Cardiac fibroblast (primary cell): Measurements from ENCODE around the gene FXN.
A peak's percentile ranks its signal among the peaks of the same experiment; 100 is the strongest.

Source experiments
- DNase-seq, 2 donors: peaks; one replicate each; pipeline versions ENCODE4 v3.0.0 to v3.0.0-alpha.2; 2010; ENCODE audit warnings: low read depth in 2 of 2
- H3K4me3 ChIP-seq, 2 donors: replicated peaks in 1 of 2; 1 replicate in 1 of 2; 2 replicates in 1 of 2; pipeline ENCODE4 v1.5.1; 2011; ENCODE audit warnings: low read depth in 2 of 2, low read length in 2 of 2, mild to moderate bottlenecking in 2 of 2, moderate library complexity in 1 of 2
- TF ChIP-seq, protein P1 (sequence below): IDR thresholded peaks from one replicate; pipeline ENCODE4 v1.5.1; 2011; ENCODE audit warnings: low read depth, mild to moderate bottlenecking, low read length, inconsistent platforms

Gene FXN

DNA sequence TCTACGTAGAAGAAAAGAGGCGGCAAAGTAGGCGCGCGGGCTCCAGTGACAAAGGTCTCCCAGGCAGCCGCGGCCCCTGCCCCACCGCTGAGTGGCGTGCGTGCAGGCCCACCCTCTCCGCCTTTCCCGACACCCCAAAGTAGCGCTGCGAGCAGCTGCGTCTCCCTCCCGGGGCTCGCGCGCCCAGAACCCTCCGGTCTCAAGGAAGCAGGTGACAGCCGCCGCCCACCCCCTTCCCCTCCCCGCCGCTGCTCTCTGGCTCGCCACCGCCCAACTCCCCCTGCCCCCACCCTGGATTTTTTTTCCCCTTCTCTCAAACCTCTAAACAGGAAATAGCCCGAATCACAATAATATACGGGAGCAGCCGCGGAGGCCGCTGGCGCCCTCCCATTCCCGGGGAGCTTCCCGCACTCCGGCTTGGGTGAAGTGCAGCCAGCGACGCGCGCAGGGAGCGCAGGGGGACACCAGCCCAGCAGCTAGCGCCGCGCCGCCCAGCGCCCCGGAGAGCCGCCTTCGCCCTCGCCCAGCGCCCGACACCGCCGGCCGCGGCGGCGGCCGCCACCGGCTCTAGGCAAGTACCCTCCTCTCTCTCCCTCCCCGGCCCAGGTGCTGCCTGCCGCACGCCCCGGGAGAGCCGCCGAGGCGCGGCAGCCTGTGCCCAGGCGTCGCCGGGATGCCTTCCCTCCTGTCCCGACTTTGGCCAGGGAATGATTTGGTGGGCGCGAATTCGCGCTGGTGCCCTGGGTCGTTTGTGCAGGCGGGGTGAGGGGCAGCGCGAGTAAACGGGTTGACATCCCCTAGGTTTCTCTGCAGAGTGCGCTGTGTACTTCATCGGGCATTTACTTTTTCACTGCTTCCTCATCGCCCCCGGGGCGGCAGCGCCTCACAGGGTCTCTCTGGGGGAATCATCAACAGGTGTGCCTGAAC lies 85.9 kb downstream of the FXN start:
- H3K4me3 ChIP-seq, result peak overlapping the region; percentile 77 to 85
- peak; percentile 24 to 39 for DNase-seq
- TF ChIP-seq, protein P1, sequence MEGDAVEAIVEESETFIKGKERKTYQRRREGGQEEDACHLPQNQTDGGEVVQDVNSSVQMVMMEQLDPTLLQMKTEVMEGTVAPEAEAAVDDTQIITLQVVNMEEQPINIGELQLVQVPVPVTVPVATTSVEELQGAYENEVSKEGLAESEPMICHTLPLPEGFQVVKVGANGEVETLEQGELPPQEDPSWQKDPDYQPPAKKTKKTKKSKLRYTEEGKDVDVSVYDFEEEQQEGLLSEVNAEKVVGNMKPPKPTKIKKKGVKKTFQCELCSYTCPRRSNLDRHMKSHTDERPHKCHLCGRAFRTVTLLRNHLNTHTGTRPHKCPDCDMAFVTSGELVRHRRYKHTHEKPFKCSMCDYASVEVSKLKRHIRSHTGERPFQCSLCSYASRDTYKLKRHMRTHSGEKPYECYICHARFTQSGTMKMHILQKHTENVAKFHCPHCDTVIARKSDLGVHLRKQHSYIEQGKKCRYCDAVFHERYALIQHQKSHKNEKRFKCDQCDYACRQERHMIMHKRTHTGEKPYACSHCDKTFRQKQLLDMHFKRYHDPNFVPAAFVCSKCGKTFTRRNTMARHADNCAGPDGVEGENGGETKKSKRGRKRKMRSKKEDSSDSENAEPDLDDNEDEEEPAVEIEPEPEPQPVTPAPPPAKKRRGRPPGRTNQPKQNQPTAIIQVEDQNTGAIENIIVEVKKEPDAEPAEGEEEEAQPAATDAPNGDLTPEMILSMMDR, result no peak

DNA sequence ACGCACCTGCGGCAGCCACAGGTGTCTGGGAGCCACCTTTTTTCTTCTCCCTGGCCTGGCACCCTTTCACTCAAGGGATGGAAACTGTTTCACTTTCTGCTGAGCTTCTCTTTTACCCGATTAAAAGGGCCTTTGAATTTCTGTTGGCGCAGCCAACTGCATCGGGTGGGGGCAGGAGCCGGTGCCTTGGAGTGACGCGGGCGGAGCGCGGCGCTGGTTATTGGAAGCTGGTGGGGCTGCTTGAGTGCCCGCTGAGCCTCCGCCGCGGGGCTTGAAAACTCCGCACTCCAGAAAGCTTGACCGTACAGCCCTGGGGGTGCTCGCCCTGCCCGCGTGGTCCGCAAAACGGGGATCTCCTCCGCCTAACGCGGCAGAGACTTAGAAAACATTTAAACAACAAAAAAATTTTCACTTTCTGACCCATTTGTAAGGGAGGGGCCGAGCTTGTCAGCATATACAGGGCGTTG lies 86.6 kb downstream of the FXN start:
- peak overlapping the region; percentile 77 to 85 for H3K4me3 ChIP-seq
- peak; percentile 65 to 75 for DNase-seq
- TF ChIP-seq, protein P1, result no peak

DNA sequence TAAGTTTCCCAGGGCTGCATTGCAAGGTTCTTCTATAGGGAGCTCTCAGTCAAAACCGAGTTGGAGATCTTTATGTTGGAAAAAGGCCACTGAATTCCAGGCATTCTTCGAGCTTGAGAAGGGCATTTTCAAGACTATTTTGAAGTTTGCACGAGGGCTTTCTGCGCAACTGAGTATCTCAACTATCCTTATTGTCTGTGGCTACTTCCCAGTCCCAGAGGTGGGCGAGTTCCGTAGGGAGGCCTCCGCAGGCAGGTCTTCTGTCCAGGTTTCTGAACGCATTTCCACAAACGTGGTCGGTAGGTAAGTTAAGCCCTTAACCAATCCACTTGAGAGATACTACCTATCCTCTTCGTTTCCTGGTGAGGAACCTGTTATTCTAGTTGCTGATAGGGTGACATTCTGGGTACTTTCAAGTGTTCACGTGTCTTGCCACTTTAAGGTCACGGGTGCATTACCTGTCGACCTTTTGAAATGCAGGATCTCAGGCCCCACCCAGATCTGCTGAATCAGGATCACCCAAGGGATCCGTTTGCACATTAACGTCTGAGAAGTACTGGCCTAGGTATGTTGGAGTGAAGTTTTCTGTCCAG lies 87.1 kb downstream of the FXN start:
- peak overlapping the region; percentile 77 to 85 for H3K4me3 ChIP-seq
- DNase-seq, result peak; percentile 89
- TF ChIP-seq, protein P1, result no peak

DNA sequence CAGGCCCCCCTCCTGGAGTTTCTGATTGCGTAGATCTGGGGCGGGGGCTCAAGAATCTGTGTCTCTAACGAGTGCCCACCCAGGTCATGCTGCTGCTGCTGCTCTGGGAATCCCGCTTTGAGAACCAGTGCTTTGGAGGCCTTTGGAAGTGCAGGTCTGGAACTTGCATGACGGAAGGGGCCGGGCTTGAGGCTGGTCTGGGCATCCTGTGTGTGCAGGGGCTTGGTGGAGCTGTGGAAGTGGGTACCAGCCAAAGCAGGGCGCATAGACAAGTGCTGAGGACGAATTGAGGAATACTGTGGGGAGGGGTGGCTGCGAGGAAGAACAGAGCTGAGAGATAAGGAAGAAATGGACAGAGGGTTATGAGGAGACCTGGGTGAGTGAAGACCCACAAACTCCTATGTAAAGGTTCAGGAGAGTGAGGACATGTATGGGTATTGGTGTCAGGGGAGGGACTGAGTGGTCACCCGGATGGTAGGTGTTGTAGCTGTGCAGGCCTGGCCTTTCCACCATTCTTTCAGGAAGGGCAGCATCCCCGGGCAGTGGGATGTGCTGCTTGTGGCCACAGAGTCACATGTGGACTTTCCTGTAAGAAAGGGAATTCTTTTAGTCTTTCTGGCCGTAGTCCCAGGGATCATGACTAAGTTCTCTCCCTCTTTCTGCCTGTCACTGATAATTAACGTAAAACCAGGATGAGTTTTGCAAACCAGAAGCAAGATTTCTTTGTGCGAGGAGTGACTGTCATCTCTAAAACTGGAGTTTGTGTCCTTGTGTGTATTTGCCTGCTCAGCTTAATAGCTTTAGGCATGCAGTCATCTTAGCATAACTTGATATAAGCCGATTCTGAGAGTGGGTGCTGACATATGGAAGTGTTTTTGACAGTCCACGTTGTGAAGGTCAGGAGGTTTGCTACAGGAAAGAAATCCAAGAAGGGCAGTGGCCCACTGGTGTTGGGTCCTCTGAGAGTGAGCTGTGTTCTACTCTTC lies 95.2 kb downstream of the FXN start:
- DNase-seq, result peak; percentile 84 to 90
- TF ChIP-seq, protein P1, result no peak
- H3K4me3 ChIP-seq, result no peak overlapping the region

DNA sequence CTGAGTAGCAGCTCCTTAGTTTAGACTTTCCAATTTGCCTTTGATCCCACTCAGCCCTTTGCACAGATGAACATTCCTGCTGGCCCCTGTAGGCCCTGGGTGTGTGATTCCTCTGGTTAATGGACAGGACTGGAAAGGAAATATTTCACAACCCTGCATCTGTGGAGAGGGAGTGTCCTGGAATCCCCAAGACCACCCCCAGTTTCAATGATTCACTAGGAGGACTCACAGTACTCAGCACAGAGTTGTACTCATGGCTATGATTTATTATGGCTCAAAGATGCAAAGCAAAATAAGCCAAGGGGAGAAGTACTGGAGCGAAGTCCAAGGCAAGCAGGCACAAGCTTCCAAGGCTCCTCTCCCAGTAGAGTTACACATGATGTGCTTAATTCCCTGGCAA lies 96.1 kb downstream of the FXN start:
- no peak overlapping the region for H3K4me3 ChIP-seq
- peak; percentile 91 to 92 for DNase-seq
- TF ChIP-seq, protein P1, result no peak

DNA sequence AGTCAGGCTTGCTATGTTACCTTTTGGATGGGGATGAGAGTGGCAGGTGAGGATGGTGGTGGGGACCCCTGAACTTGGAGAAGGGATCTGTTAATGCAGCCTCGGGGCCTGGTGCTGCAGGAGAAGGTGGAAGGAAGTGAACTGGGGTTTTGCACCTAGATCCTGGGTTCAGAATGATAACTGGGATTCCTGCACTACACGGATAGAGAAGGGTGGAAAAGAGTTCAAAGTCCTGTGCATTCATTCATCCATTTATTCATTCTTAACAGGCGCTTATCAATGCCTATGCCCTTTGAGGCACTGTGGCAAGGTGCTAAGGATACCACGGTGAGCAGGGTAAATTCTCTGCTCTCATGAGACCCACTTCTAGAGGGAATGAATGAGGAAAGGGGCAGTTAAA lies 96.8 kb downstream of the FXN start:
- TF ChIP-seq, protein P1, result no peak
- no peak for DNase-seq
- no peak overlapping the region for H3K4me3 ChIP-seq
